CD4-positive, CD25-positive, alpha-beta regulatory T cell (primary cell): ENCODE data around the gene COMMD1. TPM values are rescaled to one million over a fixed set of nuclear protein-coding genes. Genes with fewer than 3 reads are reported as not detected.

Experiments used
- ATAC-seq, 2 donors: fragments of 150-1000 bp; cut with Tn5 transposase; one replicate each; pipeline ENCODE4 v1.10.0; 2021; ENCODE audit warnings: low read depth in 2 of 2, moderate number of reproducible peaks in 2 of 2, moderate library complexity in 1 of 2
- DNase-seq, 3 donors: peaks; one replicate each; pipeline versions ENCODE4 v3.0.0 to v3.0.0-alpha.2; 2012 to 2022; ENCODE audit warnings: mixed read lengths in 1 of 3
- H3K27ac ChIP-seq: one replicate; pipeline ENCODE4 v1.7.0; 2013; ENCODE audit warnings: mild to moderate bottlenecking, low read length; ENCODE audit not compliant: insufficient read depth, poor library complexity, severe bottlenecking
- H3K27me3 ChIP-seq: one replicate; pipeline ENCODE4 v1.7.0; 2013; ENCODE audit warnings: low read length; ENCODE audit not compliant: control insufficient read depth, insufficient read depth
- H3K36me3 ChIP-seq: one replicate; pipeline ENCODE4 v1.7.0; 2013; ENCODE audit warnings: mild to moderate bottlenecking, low read length, moderate library complexity; ENCODE audit not compliant: control insufficient read depth, insufficient read depth
- H3K4me1 ChIP-seq: 2 replicates; pipeline ENCODE4 v1.7.0; 2013; ENCODE audit warnings: mild to moderate bottlenecking, low read length; ENCODE audit not compliant: insufficient read depth, control insufficient read depth, poor library complexity, severe bottlenecking
- H3K4me3 ChIP-seq: one replicate; pipeline ENCODE4 v1.7.0; 2013; ENCODE audit warnings: low read depth, mild to moderate bottlenecking, low read length, moderate library complexity
- H3K9me3 ChIP-seq, 2 experiments: 1 replicate in 1 of 2; 2 replicates in 1 of 2; pipeline ENCODE4 v1.7.0; 2013; ENCODE audit warnings: low read length in 2 of 2, mild to moderate bottlenecking in 1 of 2, moderate library complexity in 1 of 2; ENCODE audit not compliant: control insufficient read depth in 2 of 2
- H3K27ac Mint-ChIP-seq, 3 donors: one replicate each; pipeline ENCODE4 v1.8.0; 2020 to 2022; ENCODE audit warnings: mild to moderate bottlenecking in 3 of 3, mixed read lengths in 3 of 3, moderate library complexity in 2 of 3
- H3K27me3 Mint-ChIP-seq: one replicate; pipeline ENCODE4 v1.8.0; 2022; ENCODE audit warnings: mild to moderate bottlenecking, mixed read lengths
- H3K36me3 Mint-ChIP-seq: one replicate; pipeline ENCODE4 v1.8.0; 2020; ENCODE audit warnings: mixed read lengths
- H3K4me1 Mint-ChIP-seq, 4 donors: one replicate each; pipeline ENCODE4 v1.8.0; 2020 to 2022; ENCODE audit warnings: mixed read lengths in 4 of 4, mild to moderate bottlenecking in 1 of 4
- H3K4me3 Mint-ChIP-seq, 4 donors: one replicate each; pipeline ENCODE4 v1.8.0; 2020 to 2022; ENCODE audit warnings: mild to moderate bottlenecking in 4 of 4, mixed read lengths in 4 of 4, moderate library complexity in 3 of 4
- H3K9me3 Mint-ChIP-seq, 7 donors: one replicate each; pipeline ENCODE4 v1.8.0; 2020 to 2022; ENCODE audit warnings: mixed read lengths in 7 of 7, mild to moderate bottlenecking in 3 of 7, moderate library complexity in 2 of 7
- polyA plus RNA-seq, 4 donors: library from polyadenylated mRNA; unstranded; fragments of 300-500 nt; fragmentation: Illumina TruSeq; gene quantifications; one replicate each; pipeline ENCODE4 v1.2.3, GENCODE V29; 2021
- total RNA-seq: library from RNA; stranded (reverse); gene quantifications from one replicate; pipeline ENCODE4 v1.2.3, GENCODE V29; 2022

COMMD1 gene
- total and polyA plus RNA-seq, 5 donors from 2014 or later: 21.4 to 79.2 (median 55.0) TPM

GRCh38 chr2:61926531-61927477 lies 21.3 kb downstream of the COMMD1 start:
- H3K36me3 Mint-ChIP-seq: peaks cover 25% of the 10 kb centered on the region
- H3K27me3 Mint-ChIP-seq: no peaks in the 10 kb centered on the region
- H3K27ac ChIP-seq: no peak overlapping the region
- H3K4me3 Mint-ChIP-seq: no peak overlapping the region
- no peaks in the 10 kb centered on the region for H3K9me3 ChIP-seq
- no peaks in the 10 kb centered on the region for H3K9me3 Mint-ChIP-seq
- no peaks in the 10 kb centered on the region for H3K4me1 ChIP-seq
- ATAC-seq (no peak), DNase-seq (no peak)
- no peaks in the 10 kb centered on the region for H3K36me3 ChIP-seq
- H3K4me3 ChIP-seq: no peak overlapping the region
- H3K27me3 ChIP-seq: no peaks in the 10 kb centered on the region
- H3K27ac Mint-ChIP-seq: no peak overlapping the region
- peaks cover 0 to 5% (median 2%) of the 10 kb centered on the region in 4 donors for H3K4me1 Mint-ChIP-seq

- no peak overlapping the region for H3K27ac ChIP-seq
- no peak for ATAC-seq
- H3K27ac Mint-ChIP-seq: no peak overlapping the region
These were observed 23.5 kb downstream of the COMMD1 start for GRCh38 chr2:61928826-61929461.

GRCh38 chr2:61937098-61937497 lies 31.6 kb downstream of the COMMD1 start:
- Mint-ChIP-seq H3K36me3 (peaks cover 23% of the 10 kb centered on the region), H3K9me3 (no peaks in the 10 kb centered on the region), H3K27ac (no peak overlapping the region), H3K27me3 (no peaks in the 10 kb centered on the region), H3K4me3 (no peak overlapping the region), H3K4me1 (no peaks in the 10 kb centered on the region)
- Histone ChIP-seq H3K27me3 (no peaks in the 10 kb centered on the region), H3K4me3 (no peak overlapping the region), H3K9me3 (no peaks in the 10 kb centered on the region), H3K27ac (no peak overlapping the region), H3K36me3 (peaks cover 4% of the 10 kb centered on the region), H3K4me1 (no peaks in the 10 kb centered on the region)
- ATAC-seq (no peak), DNase-seq (no peak)

More at GRCh38 chr2:61928826-61929461, 23.5 kb downstream of the COMMD1 start:
- H3K27me3 Mint-ChIP-seq: no peaks in the 10 kb centered on the region
- Histone ChIP-seq H3K27me3 (no peaks in the 10 kb centered on the region), H3K4me3 (no peak overlapping the region), H3K4me1 (no peaks in the 10 kb centered on the region), H3K9me3 (no peaks in the 10 kb centered on the region), H3K36me3 (no peaks in the 10 kb centered on the region)
- H3K4me1 Mint-ChIP-seq: peaks cover 0 to 5% (median 2%) of the 10 kb centered on the region in 4 donors
- no peaks in the 10 kb centered on the region for H3K9me3 Mint-ChIP-seq
- no peak for DNase-seq
- H3K4me3 Mint-ChIP-seq: no peak overlapping the region
- peaks cover 28% of the 10 kb centered on the region for H3K36me3 Mint-ChIP-seq

DNA sequence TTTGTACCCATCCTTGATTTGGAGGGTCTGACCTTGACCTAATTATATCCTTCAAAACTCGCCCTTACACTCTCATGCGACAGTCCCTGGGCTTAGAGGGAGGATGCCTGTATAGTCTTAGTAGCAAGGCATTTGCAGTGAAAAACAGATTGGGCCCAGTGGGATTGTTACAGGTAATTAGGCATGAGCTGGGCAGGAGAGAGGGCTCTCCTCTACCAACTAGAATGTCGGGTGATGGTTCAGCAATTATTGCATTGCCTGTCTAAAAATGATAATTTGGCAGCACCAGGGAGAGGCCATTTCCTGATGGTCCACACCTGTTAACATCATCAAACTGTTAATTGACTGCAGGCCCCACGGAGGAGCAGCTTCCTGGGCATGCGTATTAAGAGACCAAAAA lies 32.4 kb downstream of the COMMD1 start:
- no peaks in the 10 kb centered on the region for H3K27me3 ChIP-seq
- ATAC-seq: no peak
- no peak overlapping the region for H3K27ac Mint-ChIP-seq

GRCh38 chr2:61938511-61938910 lies 33.0 kb downstream of the COMMD1 start:
- ATAC-seq (no peak), DNase-seq (no peak)
- no peaks in the 10 kb centered on the region for H3K9me3 ChIP-seq
- Mint-ChIP-seq H3K4me1 (no peaks in the 10 kb centered on the region), H3K27me3 (no peaks in the 10 kb centered on the region), H3K27ac (no peak overlapping the region), H3K4me3 (no peak overlapping the region), H3K9me3 (no peaks in the 10 kb centered on the region), H3K36me3 (peaks cover 16% of the 10 kb centered on the region)
- H3K36me3 ChIP-seq: peaks cover 4% of the 10 kb centered on the region
- no peak overlapping the region for H3K4me3 ChIP-seq
- H3K4me1 ChIP-seq: no peaks in the 10 kb centered on the region
- H3K27ac ChIP-seq: no peak overlapping the region
- no peaks in the 10 kb centered on the region for H3K27me3 ChIP-seq

More for the DNA sequence above, 32.4 kb downstream of the COMMD1 start:
- DNase-seq: no peak
- Mint-ChIP-seq H3K27me3 (no peaks in the 10 kb centered on the region), H3K4me3 (no peak overlapping the region), H3K36me3 (peaks cover 16% of the 10 kb centered on the region), H3K4me1 (no peaks in the 10 kb centered on the region), H3K9me3 (no peaks in the 10 kb centered on the region)
- peaks cover 4% of the 10 kb centered on the region for H3K36me3 ChIP-seq
- H3K4me3 ChIP-seq: no peak overlapping the region
- H3K4me1 ChIP-seq: no peaks in the 10 kb centered on the region
- no peaks in the 10 kb centered on the region for H3K9me3 ChIP-seq
- H3K27ac ChIP-seq: no peak overlapping the region

- Mint-ChIP-seq H3K4me3 (no peak overlapping the region), H3K27me3 (no peaks in the 10 kb centered on the region), H3K4me1 (no peaks in the 10 kb centered on the region), H3K9me3 (no peaks in the 10 kb centered on the region), H3K36me3 (peaks cover 10% of the 10 kb centered on the region), H3K27ac (no peak overlapping the region)
- ATAC-seq (no peak), DNase-seq (no peak)
- no peaks in the 10 kb centered on the region for H3K9me3 ChIP-seq
- H3K4me1 ChIP-seq: no peaks in the 10 kb centered on the region
- no peaks in the 10 kb centered on the region for H3K27me3 ChIP-seq
- no peak overlapping the region for H3K4me3 ChIP-seq
- H3K36me3 ChIP-seq: no peaks in the 10 kb centered on the region
- no peak overlapping the region for H3K27ac ChIP-seq
These were observed 37.8 kb downstream of the COMMD1 start for GRCh38 chr2:61943251-61943650.

DNA sequence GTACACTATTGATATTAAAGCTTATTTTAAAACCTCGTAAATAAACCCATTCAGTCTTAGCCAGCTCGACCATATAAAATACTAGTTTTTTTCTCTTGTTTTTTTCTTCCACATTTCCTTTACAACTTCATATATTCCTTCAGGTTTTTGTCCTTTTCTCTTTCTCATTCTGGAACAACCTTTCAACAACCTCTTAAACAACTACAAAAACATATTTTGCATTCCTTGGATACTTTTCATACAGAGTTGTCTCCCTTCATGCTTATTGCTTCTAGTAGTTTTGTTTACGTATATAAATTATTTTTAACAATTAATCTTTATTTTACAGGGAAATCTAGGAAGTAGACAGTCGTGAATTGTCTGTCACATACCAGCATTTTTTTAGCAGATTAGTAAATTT lies 41.2 kb downstream of the COMMD1 start:
- DNase-seq: no peak
- H3K27me3 Mint-ChIP-seq: no peaks in the 10 kb centered on the region
- H3K4me3 ChIP-seq: no peak overlapping the region

More for the DNA sequence above, 41.2 kb downstream of the COMMD1 start:
- Histone ChIP-seq H3K36me3 (no peaks in the 10 kb centered on the region), H3K9me3 (no peaks in the 10 kb centered on the region), H3K4me1 (no peaks in the 10 kb centered on the region), H3K27me3 (no peaks in the 10 kb centered on the region), H3K27ac (no peak overlapping the region)
- H3K9me3 Mint-ChIP-seq: peaks cover 0 to under 1% (median 0%) of the 10 kb centered on the region in 7 donors
- peaks cover 16% of the 10 kb centered on the region for H3K36me3 Mint-ChIP-seq
- H3K4me1 Mint-ChIP-seq: peaks cover 0 to 4% (median 2%) of the 10 kb centered on the region in 4 donors
- no peak overlapping the region for H3K4me3 Mint-ChIP-seq
- no peak overlapping the region for H3K27ac Mint-ChIP-seq
- ATAC-seq: no peak
